Gastrocnemius medialis (tissue), 4 donors: ENCODE data around the gene SZRD1. TPM values are rescaled to one million over a fixed set of nuclear protein-coding genes. Genes with fewer than 3 reads are reported as not detected.
A peak's percentile ranks its signal among the peaks of the same experiment; 100 is the strongest.

Experiments used
- ATAC-seq, 2 donors: fragments of 150-250 bp; one replicate each; pipeline ENCODE4 v1.9.1; 2016
- DNase-seq, 2 donors: peaks; one replicate each; pipeline ENCODE4 v3.0.0-alpha.2; 2019
- H3K27ac ChIP-seq, 4 donors: fragments of 200-600 bp; sonication (generic); 1 replicate in 1 of 4; 2 replicates in 3 of 4; pipeline ENCODE4 v1.5.1; 2016 to 2018; ENCODE audit warnings: mild to moderate bottlenecking in 2 of 4, moderate library complexity in 1 of 4
- H3K27me3 ChIP-seq, 3 donors: fragments of 200-600 bp; sonication (generic) in 2 of 3; 1 replicate in 1 of 3; 2 replicates in 2 of 3; pipeline versions ENCODE4 v1.5.1 to v1.6.0; 2016 to 2019; ENCODE audit warnings: mild to moderate bottlenecking in 1 of 3, moderate library complexity in 1 of 3
- H3K36me3 ChIP-seq, 2 donors: fragments of 200-600 bp; sonication (generic) in 1 of 2; one replicate each; pipeline ENCODE4 v1.5.1; 2017 to 2018
- H3K4me1 ChIP-seq, 2 donors: fragments of 200-600 bp; sonication (generic) in 1 of 2; one replicate each; pipeline ENCODE4 v1.5.1; 2016 to 2017; ENCODE audit warnings: mild to moderate bottlenecking in 2 of 2
- H3K4me3 ChIP-seq, 4 donors: fragments of 200-600 bp; sonication (generic) in 3 of 4; 1 replicate in 1 of 4; 2 replicates in 3 of 4; pipeline ENCODE4 v1.5.1; 2016 to 2019; ENCODE audit warnings: mild to moderate bottlenecking in 2 of 4
- H3K9me3 ChIP-seq, 3 donors: fragments of 200-600 bp; sonication (generic) in 2 of 3; 1 replicate in 1 of 3; 2 replicates in 2 of 3; pipeline ENCODE4 v1.5.1; 2016 to 2019
- POLR2A ChIP-seq, 2 donors: fragments of 450-650 bp; IDR thresholded peaks; one replicate each; pipeline ENCODE4 v1.6.1; 2017; ENCODE audit warnings: antibody characterized with exemption in 2 of 2, mild to moderate bottlenecking in 2 of 2, moderate library complexity in 2 of 2
- in situ Hi-C, 4 donors: fragments of 200-750 bp; cut with MboI; loops; one replicate each; pipeline versions ENCODE4 v1.15.0 to v1.8.0; 2017; ENCODE audit warnings: low sequenced_read_pairs in 4 of 4
- intact Hi-C: fragments of 100-400 bp; cut with DNase I; formaldehyde crosslinking; loops from one replicate; pipeline ENCODE4 v1.15.1; 2023; ENCODE audit warnings: low total_unique reads
- total RNA-seq, 4 donors: library from RNA; depleted of rRNA; stranded (reverse); fragments of >200 nt; gene quantifications; one replicate each; pipeline versions ENCODE4 v1.1.0 to v1.2.3, GENCODE V29; 2016
- TF ChIP-seq, protein P1 (sequence below), 5 experiments: fragments of 450-650 bp in 3 of 5; fragments of 200-600 bp in 2 of 5; sonication (generic) in 2 of 5; IDR thresholded peaks in 4 of 5; conservative IDR thresholded peaks in 1 of 5; 1 replicate in 4 of 5; 2 replicates in 1 of 5; pipeline ENCODE4 v1.5.1; 2016 to 2019; ENCODE audit warnings: antibody characterized with exemption in 5 of 5, mild to moderate bottlenecking in 3 of 5, moderate library complexity in 3 of 5

SZRD1 gene
- total RNA-seq, 4 donors from 2014 or later, result 44.1 to 102 (median 83.1) TPM

DNA sequence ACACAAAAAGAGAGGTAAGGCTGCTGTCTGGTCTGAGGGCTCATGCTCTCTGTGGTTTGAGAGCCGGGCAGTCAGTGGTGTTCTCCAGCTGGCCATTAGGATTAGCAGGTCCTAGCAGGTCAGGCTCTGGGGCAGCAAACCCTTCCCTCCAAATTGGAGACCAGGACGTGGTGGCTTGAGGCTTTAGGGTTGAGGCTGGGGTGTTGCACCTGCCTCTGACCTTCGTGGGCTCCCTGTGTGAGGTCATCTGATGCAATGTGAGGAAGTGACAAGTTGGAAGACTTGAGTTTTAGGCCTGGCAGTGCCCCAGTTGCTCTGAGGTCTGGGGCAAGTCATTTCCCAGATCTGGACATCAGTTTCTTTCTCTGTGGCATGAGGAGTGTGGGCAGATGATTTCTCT is 24.4 kb downstream of the SZRD1 start:
- TF ChIP-seq, protein P1, sequence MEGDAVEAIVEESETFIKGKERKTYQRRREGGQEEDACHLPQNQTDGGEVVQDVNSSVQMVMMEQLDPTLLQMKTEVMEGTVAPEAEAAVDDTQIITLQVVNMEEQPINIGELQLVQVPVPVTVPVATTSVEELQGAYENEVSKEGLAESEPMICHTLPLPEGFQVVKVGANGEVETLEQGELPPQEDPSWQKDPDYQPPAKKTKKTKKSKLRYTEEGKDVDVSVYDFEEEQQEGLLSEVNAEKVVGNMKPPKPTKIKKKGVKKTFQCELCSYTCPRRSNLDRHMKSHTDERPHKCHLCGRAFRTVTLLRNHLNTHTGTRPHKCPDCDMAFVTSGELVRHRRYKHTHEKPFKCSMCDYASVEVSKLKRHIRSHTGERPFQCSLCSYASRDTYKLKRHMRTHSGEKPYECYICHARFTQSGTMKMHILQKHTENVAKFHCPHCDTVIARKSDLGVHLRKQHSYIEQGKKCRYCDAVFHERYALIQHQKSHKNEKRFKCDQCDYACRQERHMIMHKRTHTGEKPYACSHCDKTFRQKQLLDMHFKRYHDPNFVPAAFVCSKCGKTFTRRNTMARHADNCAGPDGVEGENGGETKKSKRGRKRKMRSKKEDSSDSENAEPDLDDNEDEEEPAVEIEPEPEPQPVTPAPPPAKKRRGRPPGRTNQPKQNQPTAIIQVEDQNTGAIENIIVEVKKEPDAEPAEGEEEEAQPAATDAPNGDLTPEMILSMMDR (IDR thresholded peaks at IDR 0.05 in 4 of 5, conservative IDR thresholded peaks at IDR 0.05 in 1 of 5), result no peak
- TF ChIP-seq POLR2A (IDR thresholded peaks at IDR 0.05), result no peak
- peak overlapping the region; percentile 19 to 61 (median 40) for H3K27ac ChIP-seq
- DNase-seq (no peak), ATAC-seq (peak in 1 of 2 donors; percentile 27)
- in situ Hi-C loops (no loop called here), intact Hi-C loops (loop anchor here (5.0 kb wide), 1 partner anchor 51 kb away; the partner anchor contains the start of gene NECAP2)
- no peak overlapping the region for H3K4me3 ChIP-seq
- H3K9me3 ChIP-seq, result no peaks in the 10 kb centered on the region
- H3K36me3 ChIP-seq, result peaks cover 0 to 30% of the 10 kb centered on the region in 2 donors
- H3K4me1 ChIP-seq, result peaks cover 73% of the 10 kb centered on the region in 2 donors
- H3K27me3 ChIP-seq, result no peaks in the 10 kb centered on the region

DNA sequence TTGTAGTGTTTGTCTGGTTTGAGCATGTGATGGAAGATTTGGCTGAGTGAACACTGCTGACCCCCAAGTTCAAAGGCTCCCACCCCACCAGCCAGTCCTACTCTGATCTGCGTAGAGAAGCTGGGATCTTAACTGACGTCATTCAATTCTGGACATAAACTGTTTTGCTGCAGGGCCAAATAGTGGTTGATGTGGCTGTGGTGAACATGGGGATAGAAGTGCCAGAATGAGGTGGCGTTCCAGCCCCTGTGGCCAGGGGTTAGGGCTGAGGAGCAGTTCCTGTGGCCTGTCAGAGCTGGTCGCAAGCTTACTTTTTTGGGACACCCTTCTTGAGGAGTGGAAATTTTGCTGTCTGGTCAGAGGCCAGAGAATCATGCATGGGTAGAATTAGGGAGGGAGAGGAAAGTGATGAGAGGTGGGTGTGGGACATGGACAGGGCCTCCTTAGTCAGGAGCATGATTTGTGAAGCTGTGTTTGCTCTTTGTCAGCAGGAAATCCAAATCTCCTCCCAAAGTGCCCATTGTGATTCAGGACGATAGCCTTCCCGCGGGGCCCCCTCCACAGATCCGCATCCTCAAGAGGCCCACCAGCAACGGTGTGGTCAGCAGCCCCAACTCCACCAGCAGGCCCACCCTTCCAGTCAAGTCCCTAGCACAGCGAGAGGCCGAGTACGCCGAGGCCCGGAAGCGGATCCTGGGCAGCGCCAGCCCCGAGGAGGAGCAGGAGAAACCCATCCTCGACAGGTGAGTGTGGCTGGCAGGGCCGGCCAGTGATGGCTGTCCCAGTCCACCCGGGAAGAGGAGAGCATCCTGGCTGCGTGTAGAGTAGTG is 25.9 kb downstream of the SZRD1 start:
- Histone ChIP-seq H3K36me3 (peaks cover 0 to 32% of the 10 kb centered on the region in 2 donors), H3K4me3 (no peak overlapping the region), H3K4me1 (peaks cover 64 to 65% of the 10 kb centered on the region in 2 donors), H3K27ac (peak overlapping the region in 3 of 4 donors; percentile 19 to 61 (median 29)), H3K9me3 (no peaks in the 10 kb centered on the region), H3K27me3 (no peaks in the 10 kb centered on the region)
- no peak for TF ChIP-seq POLR2A (IDR thresholded peaks at IDR 0.05)
- TF ChIP-seq, protein P1 (IDR thresholded peaks at IDR 0.05 in 4 of 5, conservative IDR thresholded peaks at IDR 0.05 in 1 of 5), result no peak
- in situ Hi-C loops, result no loop called here
- ATAC-seq, result no peak
- intact Hi-C loops, result loop anchor here (5.0 kb wide), 1 partner anchor 49 kb away; the partner anchor contains the start of gene NECAP2
- DNase-seq, result no peak

DNA sequence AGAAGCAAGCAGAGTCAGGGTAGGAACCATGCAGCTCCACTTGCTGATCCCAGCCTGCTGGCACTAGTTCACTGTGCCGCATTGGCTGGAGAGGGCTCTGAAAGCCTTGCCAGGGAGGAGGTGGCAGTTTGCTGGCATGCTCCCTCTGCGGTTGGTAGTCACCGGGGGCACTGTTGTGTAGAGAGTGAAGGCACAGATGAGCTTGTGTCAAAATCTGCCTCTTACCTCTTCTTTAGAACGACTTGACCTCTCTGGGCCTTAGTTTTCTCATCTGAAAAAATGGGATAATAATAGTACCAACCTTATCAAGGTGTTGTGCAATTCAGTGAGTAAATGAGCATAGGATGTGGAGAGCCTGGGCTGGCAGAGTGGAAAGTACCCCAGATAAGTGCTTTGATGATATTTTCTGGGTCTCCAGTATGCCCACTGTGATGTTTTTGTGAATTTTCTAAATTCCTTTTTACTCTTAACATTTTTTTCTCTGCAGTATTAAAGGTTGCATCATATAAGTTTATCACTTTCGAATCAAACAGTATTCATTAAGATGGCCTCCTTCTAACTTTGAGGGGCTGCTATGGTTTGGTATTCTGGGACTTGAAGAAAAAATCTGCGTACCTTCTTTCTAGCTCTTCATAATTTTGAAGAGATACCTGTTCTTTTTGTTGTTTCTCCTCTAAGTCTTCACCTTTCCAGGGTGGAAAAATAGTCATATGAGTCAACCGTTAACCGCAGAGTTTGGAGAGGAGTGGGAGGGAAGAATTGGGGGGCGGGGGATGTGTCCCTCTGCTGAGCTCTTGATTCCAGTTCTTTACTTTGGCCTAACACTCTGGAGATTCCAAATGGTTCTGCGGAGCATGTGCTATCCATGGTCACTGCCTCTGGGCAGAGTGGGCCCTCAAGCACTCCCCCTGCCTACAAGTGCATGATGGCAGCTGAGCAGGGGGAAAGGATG is 26.8 kb downstream of the SZRD1 start:
- peaks cover 0 to 32% of the 10 kb centered on the region in 2 donors for H3K36me3 ChIP-seq
- in situ Hi-C loops, result no loop called here

DNA sequence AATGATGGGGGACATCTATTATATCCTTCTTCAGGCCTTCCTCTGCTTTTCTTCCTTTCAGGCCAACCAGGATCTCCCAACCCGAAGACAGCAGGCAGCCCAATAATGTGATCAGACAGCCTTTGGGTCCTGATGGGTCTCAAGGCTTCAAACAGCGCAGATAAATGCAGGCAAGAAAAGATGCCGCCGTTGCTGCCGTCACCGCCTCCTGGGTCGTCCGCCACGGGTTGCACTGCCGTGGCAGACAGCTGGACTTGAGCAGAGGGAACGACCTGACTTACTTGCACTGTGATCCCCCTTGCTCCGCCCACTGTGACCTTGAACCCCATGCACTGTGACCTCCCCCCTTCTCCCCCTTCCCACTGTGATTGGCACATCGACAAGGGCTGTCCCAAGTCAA is 27.9 kb downstream of the SZRD1 start:
- in situ Hi-C loops, result no loop called here

More for the DNA sequence above, 26.8 kb downstream of the SZRD1 start:
- H3K4me3 ChIP-seq, result no peak overlapping the region
- H3K9me3 ChIP-seq, result no peaks in the 10 kb centered on the region
- no peak for ATAC-seq
- peak in 1 of 2 donors; percentile 29 for DNase-seq
- peak overlapping the region in 3 of 4 donors; percentile 19 to 61 (median 29) for H3K27ac ChIP-seq
- no peaks in the 10 kb centered on the region for H3K27me3 ChIP-seq
- intact Hi-C loops, result loop anchor here (5.0 kb wide), 1 partner anchor 48 kb away; the partner anchor contains the start of gene NECAP2
- peaks cover 56 to 57% of the 10 kb centered on the region in 2 donors for H3K4me1 ChIP-seq
- TF ChIP-seq, protein P1 (IDR thresholded peaks at IDR 0.05 in 4 of 5, conservative IDR thresholded peaks at IDR 0.05 in 1 of 5), result no peak

More for the DNA sequence above, 27.9 kb downstream of the SZRD1 start:
- Histone ChIP-seq H3K27me3 (no peaks in the 10 kb centered on the region), H3K27ac (no peak overlapping the region), H3K36me3 (peaks cover 0 to 32% of the 10 kb centered on the region in 2 donors), H3K4me1 (peaks cover 50 to 52% of the 10 kb centered on the region in 2 donors), H3K4me3 (no peak overlapping the region), H3K9me3 (no peaks in the 10 kb centered on the region)
- ATAC-seq, result no peak
- no peak for DNase-seq
- intact Hi-C loops, result loop anchor here (5.0 kb wide), 1 partner anchor 47 kb away; the partner anchor contains the start of gene NECAP2
- TF ChIP-seq POLR2A (IDR thresholded peaks at IDR 0.05), result no peak
- TF ChIP-seq, protein P1 (IDR thresholded peaks at IDR 0.05 in 4 of 5, conservative IDR thresholded peaks at IDR 0.05 in 1 of 5), result no peak
